IMR-90 (cell line): Measurements from ENCODE around the gene PCCA. TPM values are rescaled to one million over a fixed set of nuclear protein-coding genes. Genes with fewer than 3 reads are reported as not detected.

Experiments used
- ATAC-seq: fragments of 200-7000 bp; cut with Tn5 transposase; 2 replicates; pipeline ENCODE4 v1.9.1; 2020; ENCODE audit warnings: low read depth, mild to moderate bottlenecking, moderate library complexity
- BruUV-seq: library from RNA; stranded (reverse); fragments of 400-500 nt; replicated peaks from 2 replicates; lab custom pipeline; 2021; lab: Mats Ljungman, UMichigan
- CTCF ChIA-PET: fragments of 300-600 bp; formaldehyde crosslinking; extraction: SDS; loops from one replicate; lab custom pipeline; 2021; ENCODE audit warnings: antibody characterized with exemption; lab: Yijun Ruan, JAX
- POLR2A ChIA-PET: fragments of 300-600 bp; sonication (Branson Sonifier 250); formaldehyde crosslinking; loops from one replicate; lab custom pipeline; 2022; ENCODE audit warnings: antibody characterized with exemption; ENCODE audit not compliant: unreplicated experiment; lab: Charles Lee
- DNase-seq: peaks from one replicate; pipeline ENCODE4 v3.0.0; 2013
- H2AFZ ChIP-seq: replicated peaks from 2 replicates; pipeline ENCODE3; 2013; ENCODE audit warnings: low read length, mild to moderate bottlenecking; ENCODE audit not compliant: poor library complexity
- H2AK5ac ChIP-seq: 2 replicates; pipeline ENCODE4 v1.6.1; 2013; ENCODE audit warnings: low read depth, low read length, inconsistent platforms
- H2AK9ac ChIP-seq: replicated peaks from 2 replicates; pipeline ENCODE3; 2013; ENCODE audit warnings: mild to moderate bottlenecking, low read depth, low read length, moderate library complexity; ENCODE audit not compliant: poor library complexity
- H2BK120ac ChIP-seq: 2 replicates; pipeline ENCODE4 v1.6.1; 2013; ENCODE audit warnings: low read depth, low read length, inconsistent platforms
- H2BK15ac ChIP-seq: 3 replicates; pipeline ENCODE4 v1.6.1; 2013; ENCODE audit warnings: low read depth, low read length, inconsistent platforms
- H2BK20ac ChIP-seq: 2 replicates; pipeline ENCODE4 v1.6.1; 2013; ENCODE audit warnings: low read depth, mild to moderate bottlenecking, inconsistent platforms, low read length, moderate library complexity
- H2BK5ac ChIP-seq: 2 replicates; pipeline ENCODE4 v1.6.1; 2013; ENCODE audit warnings: mild to moderate bottlenecking, low read depth, low read length, inconsistent platforms; ENCODE audit not compliant: poor library complexity, severe bottlenecking
- H3K14ac ChIP-seq: replicated peaks from 2 replicates; pipeline ENCODE4 v1.6.1; 2013; ENCODE audit warnings: low read depth, low read length, inconsistent platforms
- H3K18ac ChIP-seq: 2 replicates; pipeline ENCODE4 v1.6.1; 2013; ENCODE audit warnings: low read depth, low read length, control low read depth
- H3K23ac ChIP-seq: 2 replicates; pipeline ENCODE4 v1.6.1; 2013; ENCODE audit warnings: low read depth, low read length, inconsistent platforms
- H3K27ac ChIP-seq: 2 replicates; pipeline ENCODE4 v1.5.1; 2013; ENCODE audit warnings: mild to moderate bottlenecking, control low read depth, low read length; ENCODE audit not compliant: insufficient read depth
- H3K27me3 ChIP-seq: 2 replicates; pipeline ENCODE4 v1.6.1; 2013; ENCODE audit warnings: low read length; ENCODE audit not compliant: control insufficient read depth, insufficient read depth
- H3K36me3 ChIP-seq: 2 replicates; pipeline ENCODE4 v1.6.1; 2013; ENCODE audit warnings: low read length, mixed read lengths; ENCODE audit not compliant: control insufficient read depth, insufficient read depth
- H3K4ac ChIP-seq: 2 replicates; pipeline ENCODE4 v1.6.1; 2013; ENCODE audit warnings: low read depth, low read length, inconsistent platforms
- H3K4me1 ChIP-seq: 2 replicates; pipeline ENCODE4 v1.6.1; 2013; ENCODE audit warnings: low read length, mixed read lengths; ENCODE audit not compliant: control insufficient read depth, insufficient read depth
- H3K4me2 ChIP-seq: 2 replicates; pipeline ENCODE4 v1.6.1; 2013; ENCODE audit warnings: low read depth, mild to moderate bottlenecking, control low read depth, low read length, moderate library complexity
- H3K4me3 ChIP-seq: 2 replicates; pipeline ENCODE4 v1.5.1; 2013; ENCODE audit warnings: low read depth, mild to moderate bottlenecking, control low read depth, low read length, moderate library complexity; ENCODE audit not compliant: insufficient read depth
- H3K56ac ChIP-seq: 2 replicates; pipeline ENCODE4 v1.6.1; 2013; ENCODE audit warnings: low read length, inconsistent platforms; ENCODE audit not compliant: insufficient read depth; ENCODE audit errors: extremely low read depth
- H3K79me1 ChIP-seq, 2 experiments: 2 replicates each; pipeline ENCODE4 v1.6.1; 2013; ENCODE audit warnings: low read length in 2 of 2, inconsistent platforms in 1 of 2, low read depth in 1 of 2
- H3K9ac ChIP-seq: 2 replicates; pipeline ENCODE4 v1.6.1; 2013; ENCODE audit warnings: low read depth, low read length, control low read depth
- H3K9me1 ChIP-seq: 2 replicates; pipeline ENCODE4 v1.6.1; 2013; ENCODE audit warnings: low read length, inconsistent platforms; ENCODE audit not compliant: insufficient read depth
- H3K9me3 ChIP-seq: 2 replicates; pipeline ENCODE4 v1.6.1; 2013; ENCODE audit warnings: low read length; ENCODE audit not compliant: control insufficient read depth, insufficient read depth
- H4K20me1 ChIP-seq: 2 replicates; pipeline ENCODE4 v1.6.1; 2013; ENCODE audit warnings: low read length, inconsistent platforms; ENCODE audit not compliant: insufficient read depth
- H4K5ac ChIP-seq: 2 replicates; pipeline ENCODE4 v1.6.1; 2013; ENCODE audit warnings: mild to moderate bottlenecking, low read depth, low read length, control low read depth
- H4K8ac ChIP-seq, 2 experiments: 2 replicates each; pipeline ENCODE4 v1.6.1; 2013; ENCODE audit warnings: low read depth in 2 of 2, low read length in 2 of 2, control low read depth in 1 of 2, inconsistent platforms in 1 of 2
- H4K91ac ChIP-seq: 2 replicates; pipeline ENCODE4 v1.6.1; 2013; ENCODE audit warnings: low read depth, low read length, inconsistent platforms; ENCODE audit not compliant: insufficient read depth
- MAFK ChIP-seq: IDR thresholded peaks from 2 replicates; pipeline ENCODE4 v1.6.1; 2012; ENCODE audit warnings: low read depth, low read length, improper control_type of control experiment
- RCOR1 ChIP-seq: IDR thresholded peaks from 2 replicates; pipeline ENCODE4 v1.6.1; 2012; ENCODE audit warnings: mild to moderate bottlenecking, low read length, improper control_type of control experiment; ENCODE audit not compliant: insufficient replicate concordance
- WGBS, 2 experiments: methylation state at CpG; one replicate each; pipeline versions ENCODE4 v1.1.5 to v1.1.7; 2013; ENCODE audit warnings: missing lambda C conversion rate in 2 of 2; ENCODE audit not compliant: insufficient read length in 1 of 2; ENCODE audit errors: extremely low coverage in 2 of 2; 5-methylcytosine and 5-hydroxymethylcytosine counted together
- dilution Hi-C: fragments of 300-500 bp; cut with HindIII; formaldehyde crosslinking; loops from one replicate; pipeline ENCODE4 v1.14.3; 2018; ENCODE audit warnings: low sequenced_read_pairs; ENCODE audit not compliant: unreplicated experiment
- in situ Hi-C: fragments of 300-500 bp; cut with MboI; formaldehyde crosslinking; loops from 3 replicates; pipeline ENCODE4 v1.14.3; 2019; ENCODE audit warnings: low sequenced_read_pairs, inconsistent platforms, mixed read lengths
- intact Hi-C: fragments of 100-400 bp; cut with micrococcal nuclease; formaldehyde crosslinking; loops from 2 replicates; pipeline ENCODE4 v1.10.0; 2022
- polyA plus RNA-seq, 3 experiments: library from polyadenylated mRNA; depleted of rRNA; stranded (reverse); fragments of >200 nt; gene quantifications; 2 replicates each; pipeline ENCODE4 v1.2.3, GENCODE V29; 2012; ENCODE audit warnings: low replicate concordance in 1 of 3
- total RNA-seq: library from RNA; depleted of rRNA; stranded (reverse); fragments of >200 nt; gene quantifications from 2 replicates; pipeline ENCODE4 v1.2.3, GENCODE V29; 2012

Gene PCCA
- total and polyA plus RNA-seq, 2 of the 4 experiments (the other 2 are of a cell fraction): 7.6 to 24.0 TPM

GRCh38 chr13:100160450-100160849 is 71.6 kb downstream of the PCCA start:
- Histone ChIP-seq H3K14ac (no peak overlapping the region), H3K27me3 (no peaks in the 10 kb centered on the region), H3K9ac (no peak overlapping the region), H3K9me1 (0 out of 2 replicates have a peak, but pooled peaks cover 3% of the 10 kb centered on the region), H3K4ac (no peak overlapping the region), H2BK120ac (no peak overlapping the region), H4K91ac (no peak overlapping the region), H2BK15ac (no peak overlapping the region), H4K8ac (no peak overlapping the region), H3K4me3 (no peak overlapping the region), H2BK5ac (no peak overlapping the region), H3K79me1 (no peaks in the 10 kb centered on the region; a peak in 2 of 4 replicates), H3K23ac (no peak overlapping the region), H3K56ac (no peak overlapping the region), H3K36me3 (peaks cover 6% of the 10 kb centered on the region; the same call in 1 of the 2 replicates), H4K20me1 (no peaks in the 10 kb centered on the region), H3K9me3 (no peaks in the 10 kb centered on the region), H3K4me2 (no peak overlapping the region), H2AFZ (no peak overlapping the region), H3K18ac (no peak overlapping the region), H2AK9ac (no peak overlapping the region), H4K5ac (no peak overlapping the region), H3K27ac (no peak overlapping the region), H2BK20ac (no peak overlapping the region), H3K4me1 (peaks cover 9% of the 10 kb centered on the region), H2AK5ac (no peak overlapping the region)
- dilution Hi-C loops (no loop called here), intact Hi-C loops (loop anchor here (5.0 kb wide), 1 partner anchor 52 kb away; no protein-coding TSS in a partner anchor), in situ Hi-C loops (no loop called here)
- TF ChIP-seq RCOR1 (no peak), MAFK (peak; percentile 33; the same call in 1 of the 2 replicates)
- POLR2A ChIA-PET: no interaction called here
- CTCF ChIA-PET: interaction anchor here (1.1 kb wide), 1 partner anchor 17 kb away, joined by 6 read pairs; no protein-coding TSS in a partner anchor
- DNase-seq (no peak), ATAC-seq (no peak)
- WGBS, 2 experiments: no CpG with 5 or more reads among the region's 3 CpGs
- no TSS peak for BruUV-seq
